ENCODE measurements around the gene MYBPH. TPM values are rescaled to one million over a fixed set of nuclear protein-coding genes. Genes with fewer than 3 reads are reported as not detected.

MYBPH gene
- total and polyA plus RNA-seq, 10 of the 15 experiments (the other 5 are each of a cell fraction or from before 2014, with no cell fraction given), result 0.06 to 0.10 TPM; not detected in 8

- Histone ChIP-seq H3K9ac (ENCODE audit: control insufficient read depth, insufficient read depth, low read length) (no peak overlapping the region), H2AFZ (ENCODE audit: control insufficient read depth, low read depth, low read length) (no peak overlapping the region), H3K27ac (ENCODE audit: control insufficient read depth, insufficient read depth) (no peak overlapping the region), H4K20me1 (ENCODE audit: control insufficient read depth, insufficient read depth) (no peaks in the 10 kb centered on the region), H3K36me3 (ENCODE audit: control insufficient read depth in 2 of 2, insufficient read depth in 2 of 2, low read length in 1 of 2) (no peaks in the 10 kb centered on the region), H3K9me3 (replicated peaks; ENCODE audit: control insufficient read depth, insufficient read depth, low read length) (no peaks in the 10 kb centered on the region), H3K4me1 (ENCODE audit: control insufficient read depth, insufficient read depth, low read length) (no peaks in the 10 kb centered on the region), H3K79me2 (ENCODE audit: control insufficient read depth, insufficient read depth, low read length) (no peaks in the 10 kb centered on the region), H3K4me2 (ENCODE audit: control insufficient read depth, insufficient read depth) (no peak overlapping the region), H3K27me3 (replicated peaks in 1 of 2; ENCODE audit: control insufficient read depth in 2 of 2, insufficient read depth in 2 of 2, low read length in 1 of 2) (peaks cover 0 to 3% of the 10 kb centered on the region in 2 experiments; a peak in 3 of 4 replicates), H3K4me3 (no peak overlapping the region)
- CTCF ChIA-PET, result no interaction called here
- no TSS peak for BruUV-seq (replicated peaks)
- FAIRE-seq, result no peak
- intact Hi-C loops (cut with micrococcal nuclease; ENCODE audit: unreplicated experiment), result no loop called here
- in situ Hi-C loops (cut with MboI), result no loop called here
- POLR2A ChIA-PET, result no interaction called here
- WGBS (ENCODE audit: insufficient coverage, insufficient replicate concordance, low lambda C conversion rate, missing lambda C conversion rate), result 20% methylated on average over 6 of the region's 6 CpGs
- TF ChIP-seq TBL1XR1 (IDR thresholded peaks at IDR 0.05; ENCODE audit: low read depth, low read length) (no peak), EED (IDR thresholded peaks at IDR 0.05; ENCODE audit: low read depth) (no peak), FOXM1 (IDR thresholded peaks at IDR 0.05; ENCODE audit: low read depth, low read length) (no peak), ZBTB4 (CRISPR knock-in tag; IDR thresholded peaks at IDR 0.05) (no peak), KAT2A (conservative IDR thresholded peaks at IDR 0.05; ENCODE audit: control insufficient read depth, low read depth, low read length) (no peak), RCOR1 (conservative IDR thresholded peaks at IDR 0.05; ENCODE audit: low read depth, low read length) (no peak), IRF4 (IDR thresholded peaks at IDR 0.05; ENCODE audit: low read depth, low read length) (no peak), RELB (IDR thresholded peaks at IDR 0.05; ENCODE audit: low read depth) (no peak), POLR2AphosphoS2 (IDR thresholded peaks at IDR 0.05; ENCODE audit: low read depth, low read length) (no peak), RELA (IDR thresholded peaks at IDR 0.05; ENCODE audit: borderline replicate concordance, partially characterized antibody) (no peak), RFX5 (IDR thresholded peaks at IDR 0.05; ENCODE audit: low read depth, low read length) (no peak), IKZF2 (IDR thresholded peaks at IDR 0.05) (no peak), POU2F2 (IDR thresholded peaks at IDR 0.05; ENCODE audit: borderline replicate concordance, low read depth, low read length) (no peak), NR2F1 (conservative IDR thresholded peaks at IDR 0.05) (no peak)
- no peak for ATAC-seq
- SMC1A ChIA-PET (ENCODE audit: uncharacterized antibody, unreplicated experiment), result interaction anchor here (0.6 kb wide), 1 partner anchor 51 kb away, joined by 4 read pairs; no protein-coding TSS in a partner anchor
- no peak for DNase-seq (ENCODE audit: low read depth, low spot score)
- RAD21 ChIA-PET (ENCODE audit: unreplicated experiment), result no interaction called here
Measured at GRCh38 chr1:203144661-203145060, 31.0 kb downstream of the MYBPH start.
